Measurements from ENCODE around the gene KCNIP1.

KCNIP1 gene

GRCh38 chr5:170629566-170630175, 125.9 kb downstream of the KCNIP1 start:
- peaks cover 0 to 8% of the 10 kb centered on the region in 2 donors for H3K27me3 ChIP-seq
- no peak overlapping the region for H3K27ac ChIP-seq
- no peak for TF ChIP-seq CTCF (IDR thresholded peaks at IDR 0.05)
- H3K9me3 ChIP-seq: no peaks in the 10 kb centered on the region
- DNase-seq: no peak
- H3K36me3 ChIP-seq: no peaks in the 10 kb centered on the region
- H3K4me3 ChIP-seq: no peak overlapping the region
- intact Hi-C loops (cut with DNase I; ENCODE audit: low total_unique reads): loop anchor here (5.0 kb wide), 1 partner anchor 192 kb away; no protein-coding TSS in a partner anchor
- peaks cover 0 to 36% (median 32%) of the 10 kb centered on the region in 4 donors for H3K4me1 ChIP-seq

- peak in 1 of 2 donors; percentile 45 for DNase-seq
- Histone ChIP-seq H3K27me3 (peaks cover 0 to 4% of the 10 kb centered on the region in 2 donors), H3K36me3 (no peaks in the 10 kb centered on the region), H3K9me3 (no peaks in the 10 kb centered on the region), H3K27ac (no peak overlapping the region), H3K4me3 (no peak overlapping the region), H3K4me1 (peaks cover 0 to 40% (median 32%) of the 10 kb centered on the region in 4 donors)
- intact Hi-C loops (cut with DNase I; ENCODE audit: low total_unique reads): no loop called here
- TF ChIP-seq CTCF (IDR thresholded peaks at IDR 0.05): no peak
Measured at GRCh38 chr5:170630226-170630625, 126.4 kb downstream of the KCNIP1 start.

- Histone ChIP-seq H3K27ac (peak overlapping the region in 1 of 2 donors; percentile 73), H3K9me3 (no peaks in the 10 kb centered on the region), H3K4me3 (no peak overlapping the region), H3K27me3 (no peaks in the 10 kb centered on the region), H3K36me3 (no peaks in the 10 kb centered on the region), H3K4me1 (peaks cover 0 to 40% (median 32%) of the 10 kb centered on the region in 4 donors)
- DNase-seq: peak in 1 of 2 donors; percentile 23
- TF ChIP-seq CTCF (IDR thresholded peaks at IDR 0.05): no peak
- intact Hi-C loops (cut with DNase I; ENCODE audit: low total_unique reads): no loop called here
Measured at GRCh38 chr5:170630711-170631141, 126.9 kb downstream of the KCNIP1 start.

- Histone ChIP-seq H3K4me1 (peaks cover 0 to 40% (median 32%) of the 10 kb centered on the region in 4 donors), H3K4me3 (no peak overlapping the region), H3K9me3 (no peaks in the 10 kb centered on the region), H3K27me3 (no peaks in the 10 kb centered on the region), H3K36me3 (no peaks in the 10 kb centered on the region), H3K27ac (peak overlapping the region; percentile 56 to 73)
- peak; percentile 34 to 71 for DNase-seq
- peak in 1 of 2 experiments; percentile 37 for TF ChIP-seq CTCF (IDR thresholded peaks at IDR 0.05)
- intact Hi-C loops (cut with DNase I; ENCODE audit: low total_unique reads): no loop called here
Measured at GRCh38 chr5:170631466-170632195, 127.8 kb downstream of the KCNIP1 start.

- peak in 1 of 2 donors; percentile 67 for DNase-seq
- Histone ChIP-seq H3K4me1 (peaks cover 0 to 40% (median 32%) of the 10 kb centered on the region in 4 donors), H3K4me3 (peak overlapping the region; percentile 25 to 46), H3K9me3 (no peaks in the 10 kb centered on the region), H3K36me3 (no peaks in the 10 kb centered on the region), H3K27ac (peak overlapping the region; percentile 73 to 74), H3K27me3 (no peaks in the 10 kb centered on the region)
- intact Hi-C loops (cut with DNase I; ENCODE audit: low total_unique reads): no loop called here
- no peak for TF ChIP-seq CTCF (IDR thresholded peaks at IDR 0.05)
Measured at GRCh38 chr5:170632266-170632984, 128.6 kb downstream of the KCNIP1 start.
